HepG2 (cell line): ENCODE measurements around the gene HDAC10.

Experiments used
- CTCF ChIP-seq: sonication (generic); formaldehyde crosslinking; IDR thresholded peaks from 2 replicates; pipeline ENCODE4 v1.5.0; 2020; ENCODE audit warnings: mild to moderate bottlenecking, missing genetic modification reagents, moderate library complexity
- GABPA ChIP-seq, 2 experiments: IDR thresholded peaks; 2 replicates each; pipeline ENCODE4 v1.6.1; 2011 to 2016; ENCODE audit warnings: low read depth in 2 of 2, low read length in 1 of 2, missing biosample characterization in 1 of 2, missing genetic modification characterization in 1 of 2
- POLR2A ChIP-seq, 2 experiments: IDR thresholded peaks; 2 replicates each; pipeline ENCODE4 v1.6.1; 2011; ENCODE audit warnings: low read depth in 2 of 2, low read length in 2 of 2, mild to moderate bottlenecking in 1 of 2, moderate library complexity in 1 of 2; ENCODE audit not compliant: insufficient read depth in 1 of 2
- RXRA ChIP-seq: sonication (generic); formaldehyde crosslinking; IDR thresholded peaks from 2 replicates; pipeline ENCODE4 v1.5.1; 2020; ENCODE audit warnings: missing genetic modification reagents
- SAFB2 ChIP-seq: sonication (generic); formaldehyde crosslinking; IDR thresholded peaks from 2 replicates; pipeline ENCODE4 v1.5.1; 2020; ENCODE audit warnings: missing genetic modification reagents, low read depth, mild to moderate bottlenecking, borderline replicate concordance
- TCF12 ChIP-seq, 2 experiments: fragments of 450-650 bp in 1 of 2; sonication (generic) in 1 of 2; formaldehyde crosslinking in 1 of 2; IDR thresholded peaks; 2 replicates each; pipeline versions ENCODE4 v1.6.1 to v1.8.0; 2017 to 2022; ENCODE audit warnings: antibody characterized with exemption in 1 of 2, mild to moderate bottlenecking in 1 of 2, missing genetic modification reagents in 1 of 2, moderate library complexity in 1 of 2
- USF2 ChIP-seq, 2 experiments: sonication (generic) in 1 of 2; formaldehyde crosslinking in 1 of 2; IDR thresholded peaks; 2 replicates each; pipeline versions ENCODE4 v1.5.1 to v1.6.1; 2011 to 2020; ENCODE audit warnings: borderline replicate concordance in 1 of 2, low read depth in 1 of 2, low read length in 1 of 2, mild to moderate bottlenecking in 1 of 2, missing genetic modification reagents in 1 of 2, moderate library complexity in 1 of 2
- ZFP1 ChIP-seq: IDR thresholded peaks from 2 replicates; pipeline ENCODE4 v1.6.1; 2016
- ZFP37 ChIP-seq: sonication (generic); formaldehyde crosslinking; IDR thresholded peaks from 2 replicates; pipeline ENCODE4 v1.4.0; 2020; ENCODE audit warnings: missing genetic modification reagents, borderline replicate concordance
- TF ChIP-seq, protein P1 (sequence below): sonication (generic); formaldehyde crosslinking; IDR thresholded peaks from 2 replicates; pipeline ENCODE4 v1.4.0; 2020; ENCODE audit warnings: low read depth, mild to moderate bottlenecking, missing genetic modification reagents
- TF ChIP-seq, protein P2 (sequence below): IDR thresholded peaks from 2 replicates; pipeline ENCODE4 v1.6.1; 2016; ENCODE audit warnings: low read depth, borderline replicate concordance
- TF ChIP-seq, protein P3 (sequence below): IDR thresholded peaks from 2 replicates; pipeline ENCODE4 v1.6.1; 2012; ENCODE audit warnings: inconsistent platforms
- TF ChIP-seq, protein P4 (sequence below): IDR thresholded peaks from 2 replicates; pipeline ENCODE4 v1.6.1; 2016; ENCODE audit warnings: control low read depth

GRCh38 chr22:50283821-50284220 lies 32.8 kb upstream of the HDAC10 start:
- TF ChIP-seq ZFP1: no peak
- TF ChIP-seq TCF12 (IDR thresholded peaks at IDR 0.05): no peak
- no peak for TF ChIP-seq TCF12 (CRISPR knock-in tag; IDR thresholded peaks at IDR 0.05)
- no peak for TF ChIP-seq CTCF
- TF ChIP-seq, protein P1, sequence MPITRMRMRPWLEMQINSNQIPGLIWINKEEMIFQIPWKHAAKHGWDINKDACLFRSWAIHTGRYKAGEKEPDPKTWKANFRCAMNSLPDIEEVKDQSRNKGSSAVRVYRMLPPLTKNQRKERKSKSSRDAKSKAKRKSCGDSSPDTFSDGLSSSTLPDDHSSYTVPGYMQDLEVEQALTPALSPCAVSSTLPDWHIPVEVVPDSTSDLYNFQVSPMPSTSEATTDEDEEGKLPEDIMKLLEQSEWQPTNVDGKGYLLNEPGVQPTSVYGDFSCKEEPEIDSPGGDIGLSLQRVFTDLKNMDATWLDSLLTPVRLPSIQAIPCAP (CRISPR knock-in tag): no peak
- TF ChIP-seq, protein P2, sequence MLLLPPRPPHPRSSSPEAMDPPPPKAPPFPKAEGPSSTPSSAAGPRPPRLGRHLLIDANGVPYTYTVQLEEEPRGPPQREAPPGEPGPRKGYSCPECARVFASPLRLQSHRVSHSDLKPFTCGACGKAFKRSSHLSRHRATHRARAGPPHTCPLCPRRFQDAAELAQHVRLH (CRISPR knock-in tag): no peak
- TF ChIP-seq, protein P3, sequence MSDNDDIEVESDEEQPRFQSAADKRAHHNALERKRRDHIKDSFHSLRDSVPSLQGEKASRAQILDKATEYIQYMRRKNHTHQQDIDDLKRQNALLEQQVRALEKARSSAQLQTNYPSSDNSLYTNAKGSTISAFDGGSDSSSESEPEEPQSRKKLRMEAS: no peak
- TF ChIP-seq USF2 (IDR thresholded peaks at IDR 0.05; ENCODE audit: low read depth, low read length): no peak
- TF ChIP-seq USF2 (CRISPR knock-in tag; IDR thresholded peaks at IDR 0.05; ENCODE audit: borderline replicate concordance): no peak
- TF ChIP-seq ZFP37 (CRISPR knock-in tag): no peak
- TF ChIP-seq RXRA (CRISPR knock-in tag): no peak
- TF ChIP-seq, protein P4, sequence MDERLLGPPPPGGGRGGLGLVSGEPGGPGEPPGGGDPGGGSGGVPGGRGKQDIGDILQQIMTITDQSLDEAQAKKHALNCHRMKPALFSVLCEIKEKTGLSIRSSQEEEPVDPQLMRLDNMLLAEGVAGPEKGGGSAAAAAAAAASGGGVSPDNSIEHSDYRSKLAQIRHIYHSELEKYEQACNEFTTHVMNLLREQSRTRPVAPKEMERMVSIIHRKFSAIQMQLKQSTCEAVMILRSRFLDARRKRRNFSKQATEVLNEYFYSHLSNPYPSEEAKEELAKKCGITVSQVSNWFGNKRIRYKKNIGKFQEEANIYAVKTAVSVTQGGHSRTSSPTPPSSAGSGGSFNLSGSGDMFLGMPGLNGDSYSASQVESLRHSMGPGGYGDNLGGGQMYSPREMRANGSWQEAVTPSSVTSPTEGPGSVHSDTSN (CRISPR knock-in tag): no peak
- TF ChIP-seq GABPA (IDR thresholded peaks at IDR 0.05; ENCODE audit: low read depth, low read length): no peak
- TF ChIP-seq GABPA (CRISPR knock-in tag; IDR thresholded peaks at IDR 0.05; ENCODE audit: low read depth): no peak
- TF ChIP-seq POLR2A (IDR thresholded peaks at IDR 0.05; ENCODE audit: insufficient read depth in 1 of 2, low read depth in 2 of 2, low read length in 2 of 2): no peak
- TF ChIP-seq SAFB2 (CRISPR knock-in tag): no peak
